Measurements from ENCODE around the gene E4F1.

E4F1 gene

GRCh38 chr16:2175454-2175853, 47.9 kb upstream of the E4F1 start:
- TF ChIP-seq EZH2phosphoT487 (IDR thresholded peaks at IDR 0.05; ENCODE audit: low read depth) = no peak
- TF ChIP-seq, protein P1, sequence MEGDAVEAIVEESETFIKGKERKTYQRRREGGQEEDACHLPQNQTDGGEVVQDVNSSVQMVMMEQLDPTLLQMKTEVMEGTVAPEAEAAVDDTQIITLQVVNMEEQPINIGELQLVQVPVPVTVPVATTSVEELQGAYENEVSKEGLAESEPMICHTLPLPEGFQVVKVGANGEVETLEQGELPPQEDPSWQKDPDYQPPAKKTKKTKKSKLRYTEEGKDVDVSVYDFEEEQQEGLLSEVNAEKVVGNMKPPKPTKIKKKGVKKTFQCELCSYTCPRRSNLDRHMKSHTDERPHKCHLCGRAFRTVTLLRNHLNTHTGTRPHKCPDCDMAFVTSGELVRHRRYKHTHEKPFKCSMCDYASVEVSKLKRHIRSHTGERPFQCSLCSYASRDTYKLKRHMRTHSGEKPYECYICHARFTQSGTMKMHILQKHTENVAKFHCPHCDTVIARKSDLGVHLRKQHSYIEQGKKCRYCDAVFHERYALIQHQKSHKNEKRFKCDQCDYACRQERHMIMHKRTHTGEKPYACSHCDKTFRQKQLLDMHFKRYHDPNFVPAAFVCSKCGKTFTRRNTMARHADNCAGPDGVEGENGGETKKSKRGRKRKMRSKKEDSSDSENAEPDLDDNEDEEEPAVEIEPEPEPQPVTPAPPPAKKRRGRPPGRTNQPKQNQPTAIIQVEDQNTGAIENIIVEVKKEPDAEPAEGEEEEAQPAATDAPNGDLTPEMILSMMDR (IDR thresholded peaks at IDR 0.05; ENCODE audit: low read depth, low read length) = no peak
- H3K4me1 ChIP-seq (ENCODE audit: low read length) = no peaks in the 10 kb centered on the region
- peaks cover 17% of the 10 kb centered on the region for H3K36me3 ChIP-seq (replicated peaks; ENCODE audit: low read depth, low read length)
- H2AFZ ChIP-seq (ENCODE audit: low read depth, low read length) = no peak overlapping the region
- H3K27ac ChIP-seq (ENCODE audit: low read length) = no peak overlapping the region
- no peak overlapping the region for H3K4me3 ChIP-seq (ENCODE audit: low read length)
- H3K4me2 ChIP-seq (ENCODE audit: low read length) = no peak overlapping the region
- no peaks in the 10 kb centered on the region for H3K79me2 ChIP-seq (ENCODE audit: low read length)
- H3K9me3 ChIP-seq (ENCODE audit: insufficient read depth, low read length) = no peaks in the 10 kb centered on the region
- no peaks in the 10 kb centered on the region for H4K20me1 ChIP-seq (ENCODE audit: insufficient read depth, low read length)
- H3K9ac ChIP-seq (ENCODE audit: low read length) = no peak overlapping the region
- H3K27me3 ChIP-seq (ENCODE audit: low read depth, low read length) = no peaks in the 10 kb centered on the region

- Histone ChIP-seq H2AFZ (ENCODE audit: low read depth, low read length) (no peak overlapping the region), H3K4me2 (ENCODE audit: low read length) (no peak overlapping the region), H3K36me3 (replicated peaks; ENCODE audit: low read depth, low read length) (peaks cover 17% of the 10 kb centered on the region)
These were observed 47.3 kb upstream of the E4F1 start for GRCh38 chr16:2176047-2176446.

GRCh38 chr16:2177101-2177500, 46.3 kb upstream of the E4F1 start:
- Histone ChIP-seq H3K9me3 (ENCODE audit: insufficient read depth, low read length) (no peaks in the 10 kb centered on the region), H4K20me1 (ENCODE audit: insufficient read depth, low read length) (no peaks in the 10 kb centered on the region), H3K4me1 (ENCODE audit: low read length) (no peaks in the 10 kb centered on the region), H3K79me2 (ENCODE audit: low read length) (no peaks in the 10 kb centered on the region), H3K36me3 (replicated peaks; ENCODE audit: low read depth, low read length) (peaks cover 17% of the 10 kb centered on the region), H3K4me3 (ENCODE audit: low read length) (no peak overlapping the region), H3K9ac (ENCODE audit: low read length) (no peak overlapping the region), H3K27me3 (ENCODE audit: low read depth, low read length) (no peaks in the 10 kb centered on the region), H3K27ac (ENCODE audit: low read length) (no peak overlapping the region), H3K4me2 (ENCODE audit: low read length) (no peak overlapping the region), H2AFZ (ENCODE audit: low read depth, low read length) (no peak overlapping the region)
- TF ChIP-seq, protein P1 (IDR thresholded peaks at IDR 0.05; ENCODE audit: low read depth, low read length) = no peak
- no peak for TF ChIP-seq EZH2phosphoT487 (IDR thresholded peaks at IDR 0.05; ENCODE audit: low read depth)

More at GRCh38 chr16:2176047-2176446, 47.3 kb upstream of the E4F1 start:
- Histone ChIP-seq H3K4me1 (ENCODE audit: low read length) (no peaks in the 10 kb centered on the region), H3K27me3 (ENCODE audit: low read depth, low read length) (no peaks in the 10 kb centered on the region), H3K79me2 (ENCODE audit: low read length) (no peaks in the 10 kb centered on the region), H3K27ac (ENCODE audit: low read length) (no peak overlapping the region), H3K4me3 (ENCODE audit: low read length) (no peak overlapping the region), H4K20me1 (ENCODE audit: insufficient read depth, low read length) (no peaks in the 10 kb centered on the region), H3K9ac (ENCODE audit: low read length) (no peak overlapping the region), H3K9me3 (ENCODE audit: insufficient read depth, low read length) (no peaks in the 10 kb centered on the region)
- TF ChIP-seq EZH2phosphoT487 (IDR thresholded peaks at IDR 0.05; ENCODE audit: low read depth) = no peak
- TF ChIP-seq, protein P1 (IDR thresholded peaks at IDR 0.05; ENCODE audit: low read depth, low read length) = no peak

DNA sequence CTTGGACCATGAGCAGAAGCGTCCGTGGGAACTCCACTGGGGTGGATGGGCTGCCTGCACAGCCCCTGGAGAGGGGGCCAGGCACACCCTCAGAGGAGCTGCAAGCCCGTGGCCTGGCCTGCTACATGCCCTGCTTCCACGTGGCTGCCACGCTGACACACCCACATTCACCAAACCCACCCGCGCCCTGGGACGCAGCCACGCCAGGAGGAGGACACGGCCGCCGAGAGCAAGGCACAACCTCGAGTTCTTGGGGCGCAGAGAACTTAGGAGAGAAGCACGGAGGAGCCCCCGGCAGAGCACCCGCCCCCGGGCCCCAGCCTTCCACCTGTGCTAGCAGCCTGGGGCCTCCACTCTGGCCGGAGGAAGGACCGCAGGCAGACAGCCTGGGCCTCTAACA, 45.8 kb upstream of the E4F1 start:
- Histone ChIP-seq H3K4me3 (ENCODE audit: low read length) (no peak overlapping the region), H3K79me2 (ENCODE audit: low read length) (no peaks in the 10 kb centered on the region), H3K4me2 (ENCODE audit: low read length) (no peak overlapping the region), H3K27ac (ENCODE audit: low read length) (no peak overlapping the region), H3K9ac (ENCODE audit: low read length) (no peak overlapping the region), H4K20me1 (ENCODE audit: insufficient read depth, low read length) (no peaks in the 10 kb centered on the region), H2AFZ (ENCODE audit: low read depth, low read length) (no peak overlapping the region), H3K4me1 (ENCODE audit: low read length) (no peaks in the 10 kb centered on the region), H3K9me3 (ENCODE audit: insufficient read depth, low read length) (no peaks in the 10 kb centered on the region), H3K27me3 (ENCODE audit: low read depth, low read length) (no peaks in the 10 kb centered on the region), H3K36me3 (replicated peaks; ENCODE audit: low read depth, low read length) (peaks cover 17% of the 10 kb centered on the region)
- no peak for TF ChIP-seq EZH2phosphoT487 (IDR thresholded peaks at IDR 0.05; ENCODE audit: low read depth)

All from OCI-LY3 (cell line).